Muscle layer of duodenum (tissue), 2 donors: ENCODE measurements around the gene CKAP5.

Experiments used
- H3K27ac ChIP-seq: one replicate; pipeline ENCODE4 v1.7.0; 2013; ENCODE audit warnings: mild to moderate bottlenecking, low read length
- H3K27me3 ChIP-seq: one replicate; pipeline ENCODE4 v1.7.0; 2013; ENCODE audit warnings: low read depth, mild to moderate bottlenecking, control low read depth, low read length
- H3K36me3 ChIP-seq, 2 donors: one replicate each; pipeline ENCODE4 v1.7.0; 2013; ENCODE audit warnings: low read length in 2 of 2, control low read depth in 1 of 2, mild to moderate bottlenecking in 1 of 2; ENCODE audit not compliant: insufficient read depth in 2 of 2, control insufficient read depth in 1 of 2
- H3K4me1 ChIP-seq, 2 donors: one replicate each; pipeline ENCODE4 v1.7.0; 2013; ENCODE audit warnings: low read length in 2 of 2, mild to moderate bottlenecking in 2 of 2, control low read depth in 1 of 2, moderate library complexity in 1 of 2; ENCODE audit not compliant: insufficient read depth in 2 of 2, control insufficient read depth in 1 of 2
- H3K4me3 ChIP-seq, 2 donors: one replicate each; pipeline ENCODE4 v1.7.0; 2013; ENCODE audit warnings: low read length in 2 of 2, low read depth in 1 of 2, mild to moderate bottlenecking in 1 of 2
- H3K9me3 ChIP-seq, 2 donors: one replicate each; pipeline ENCODE4 v1.7.0; 2013; ENCODE audit warnings: low read length in 2 of 2, control low read depth in 1 of 2, mild to moderate bottlenecking in 1 of 2; ENCODE audit not compliant: control insufficient read depth in 1 of 2
- donor health status: healthy.

The CKAP5 gene

DNA sequence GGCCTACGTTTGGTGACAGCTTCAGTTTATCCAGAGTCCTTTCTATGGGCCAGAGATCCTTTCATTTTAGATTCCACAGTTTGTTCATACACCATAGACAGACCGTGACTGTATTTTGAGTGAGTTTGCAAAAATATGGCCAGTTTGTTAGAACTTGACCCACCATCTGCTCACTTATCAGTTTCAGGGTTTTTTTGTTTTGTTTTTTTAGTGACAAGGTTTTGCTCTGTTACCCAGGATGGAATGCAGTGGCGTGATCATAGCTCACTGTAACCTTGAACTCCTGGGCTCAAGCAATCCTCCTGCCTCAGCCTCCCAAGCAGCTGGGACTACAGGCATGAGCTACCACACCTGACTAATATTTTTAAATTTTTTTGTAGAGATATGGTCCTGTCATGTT, 9.1 kb upstream of the CKAP5 start:
- H3K9me3 ChIP-seq: no peaks in the 10 kb centered on the region

DNA sequence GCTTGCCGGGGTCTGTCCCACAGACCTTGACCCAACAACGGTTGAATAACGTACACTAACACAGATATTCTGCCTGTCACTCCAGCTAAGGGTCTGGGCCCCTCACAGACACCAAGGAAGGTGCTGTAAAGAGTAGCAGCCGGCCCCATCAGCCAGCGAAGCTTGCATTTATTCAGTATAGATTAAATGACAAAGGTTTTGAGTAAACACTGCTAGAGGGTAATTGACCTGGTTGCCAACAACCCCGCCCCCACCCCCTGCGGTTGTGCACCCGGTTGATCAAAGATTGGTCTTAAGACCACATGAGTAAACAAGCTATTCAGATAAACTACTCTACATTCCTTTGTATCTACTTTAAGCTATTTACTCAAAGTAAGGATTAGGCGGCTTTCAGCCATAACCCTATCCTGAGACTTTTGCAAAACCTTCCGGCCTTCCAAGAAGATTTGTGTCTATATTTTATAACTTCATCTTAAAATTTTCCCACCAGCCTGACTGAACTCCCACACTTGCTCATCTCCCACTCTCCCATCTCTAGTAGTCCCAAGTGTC, 4.8 kb upstream of the CKAP5 start:
- Histone ChIP-seq H3K4me1 (no peaks in the 10 kb centered on the region), H3K9me3 (no peaks in the 10 kb centered on the region), H3K27me3 (no peaks in the 10 kb centered on the region), H3K36me3 (no peaks in the 10 kb centered on the region), H3K4me3 (no peak overlapping the region), H3K27ac (no peak overlapping the region)

More for the DNA sequence above, 9.1 kb upstream of the CKAP5 start:
- Histone ChIP-seq H3K27ac (no peak overlapping the region), H3K36me3 (no peaks in the 10 kb centered on the region), H3K4me3 (no peak overlapping the region), H3K27me3 (no peaks in the 10 kb centered on the region), H3K4me1 (peaks cover 0 to 17% of the 10 kb centered on the region in 2 donors)

DNA sequence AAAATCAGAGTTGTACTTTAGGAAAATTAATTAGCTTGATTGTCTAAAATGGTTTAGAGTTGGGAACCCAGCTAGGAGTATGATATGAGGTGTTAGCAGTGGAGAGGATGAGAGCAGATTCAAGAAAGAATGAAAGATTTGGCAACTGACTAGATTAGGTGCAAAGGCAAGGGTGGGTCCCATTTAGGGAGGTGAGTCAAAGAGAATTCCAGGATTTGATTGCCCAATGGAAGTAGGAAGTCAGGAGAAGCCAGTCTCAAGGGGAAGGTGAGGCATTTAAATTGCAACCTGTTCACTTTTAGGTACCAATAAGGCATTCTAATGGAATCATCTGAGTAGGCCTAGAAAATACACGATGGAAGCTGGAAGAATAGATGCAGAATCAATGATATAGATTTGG, 3.6 kb upstream of the CKAP5 start:
- Histone ChIP-seq H3K27me3 (no peaks in the 10 kb centered on the region), H3K36me3 (no peaks in the 10 kb centered on the region), H3K27ac (no peak overlapping the region), H3K4me3 (no peak overlapping the region), H3K9me3 (no peaks in the 10 kb centered on the region), H3K4me1 (peaks cover 5 to 7% of the 10 kb centered on the region in 2 donors)

DNA sequence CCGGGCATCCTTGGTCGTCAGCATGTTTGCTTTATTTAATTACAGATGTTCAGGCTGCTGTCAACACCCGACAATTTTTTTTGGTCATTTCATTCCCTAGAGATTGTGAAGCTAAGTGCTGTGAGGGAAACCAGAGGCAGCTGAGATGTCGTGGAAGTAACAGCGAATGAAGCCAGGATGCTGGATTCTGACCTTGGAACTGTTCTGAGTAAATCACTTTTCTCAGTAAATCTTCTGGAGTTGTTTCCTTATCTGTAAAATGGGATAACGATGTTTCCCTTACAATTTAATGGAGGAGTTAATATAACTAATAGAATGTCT, 390 bp upstream of the CKAP5 start:
- Histone ChIP-seq H3K4me3 (peak overlapping the region; percentile 84 to 93), H3K9me3 (no peaks in the 10 kb centered on the region), H3K27me3 (no peaks in the 10 kb centered on the region), H3K4me1 (peaks cover 5 to 14% of the 10 kb centered on the region in 2 donors), H3K36me3 (no peaks in the 10 kb centered on the region), H3K27ac (no peak overlapping the region)

DNA sequence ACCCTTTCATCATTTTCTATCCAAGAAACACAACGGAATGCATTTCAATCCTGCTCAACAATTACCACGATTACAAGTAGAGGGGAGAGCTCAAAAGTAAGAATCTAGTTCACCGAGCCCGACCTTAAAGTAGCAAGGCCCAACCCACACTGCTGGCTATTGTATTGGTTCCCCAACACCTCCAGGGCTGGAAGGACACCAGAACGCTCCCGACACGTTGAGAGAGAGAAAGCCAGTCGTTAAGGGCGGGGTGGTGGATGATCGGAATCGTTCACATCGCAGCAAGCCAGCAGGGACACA, 690 bp downstream of the CKAP5 start:
- Histone ChIP-seq H3K27me3 (no peaks in the 10 kb centered on the region), H3K4me3 (peak overlapping the region; percentile 84 to 93), H3K9me3 (no peaks in the 10 kb centered on the region), H3K4me1 (peaks cover 5 to 14% of the 10 kb centered on the region in 2 donors), H3K27ac (peak overlapping the region; percentile 67), H3K36me3 (no peaks in the 10 kb centered on the region)

DNA sequence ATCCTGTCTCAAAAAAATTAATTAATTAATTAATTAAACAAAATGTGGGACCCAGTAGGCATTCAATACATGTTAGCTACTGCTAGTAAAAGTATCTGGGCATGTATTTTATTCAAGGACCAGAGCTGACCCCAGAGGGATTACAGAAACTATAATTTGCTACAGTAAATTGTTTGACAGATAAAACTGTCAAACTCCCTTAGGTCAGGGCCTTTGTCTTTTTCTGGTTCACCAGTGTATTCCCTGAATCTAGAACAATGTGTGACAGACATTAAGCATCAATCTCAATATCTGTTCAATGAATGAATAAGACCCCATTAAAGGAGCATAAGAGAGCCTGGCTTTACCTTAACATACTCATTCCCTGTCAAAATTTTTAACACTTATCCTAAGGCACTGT, 6.0 kb downstream of the CKAP5 start:
- Histone ChIP-seq H3K4me3 (no peak overlapping the region), H3K27ac (no peak overlapping the region), H3K4me1 (peaks cover 4 to 11% of the 10 kb centered on the region in 2 donors), H3K36me3 (no peaks in the 10 kb centered on the region), H3K9me3 (no peaks in the 10 kb centered on the region), H3K27me3 (no peaks in the 10 kb centered on the region)

DNA sequence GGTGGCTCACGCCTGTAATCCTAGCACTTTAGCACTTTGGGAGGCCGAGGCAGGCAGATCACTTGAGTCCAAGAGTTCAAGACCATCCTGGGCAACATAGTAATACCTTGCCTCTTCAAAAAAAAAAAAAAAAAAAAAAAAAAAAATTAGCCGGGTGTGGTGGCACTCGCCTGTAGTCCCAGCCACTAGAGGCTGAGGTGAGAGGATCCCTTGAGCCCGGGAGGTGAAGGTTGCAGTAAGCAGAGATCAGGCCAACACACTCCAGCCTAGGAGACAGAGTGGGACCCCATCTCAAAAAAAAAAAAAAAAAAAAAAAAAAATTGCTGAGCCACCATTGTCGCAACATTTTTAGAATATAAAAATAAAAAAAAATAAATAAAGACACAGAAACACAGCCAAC, 7.6 kb downstream of the CKAP5 start:
- H3K27me3 ChIP-seq: no peaks in the 10 kb centered on the region
- no peaks in the 10 kb centered on the region for H3K4me1 ChIP-seq
- no peak overlapping the region for H3K4me3 ChIP-seq
- H3K27ac ChIP-seq: no peak overlapping the region
- H3K36me3 ChIP-seq: no peaks in the 10 kb centered on the region
- no peaks in the 10 kb centered on the region for H3K9me3 ChIP-seq

DNA sequence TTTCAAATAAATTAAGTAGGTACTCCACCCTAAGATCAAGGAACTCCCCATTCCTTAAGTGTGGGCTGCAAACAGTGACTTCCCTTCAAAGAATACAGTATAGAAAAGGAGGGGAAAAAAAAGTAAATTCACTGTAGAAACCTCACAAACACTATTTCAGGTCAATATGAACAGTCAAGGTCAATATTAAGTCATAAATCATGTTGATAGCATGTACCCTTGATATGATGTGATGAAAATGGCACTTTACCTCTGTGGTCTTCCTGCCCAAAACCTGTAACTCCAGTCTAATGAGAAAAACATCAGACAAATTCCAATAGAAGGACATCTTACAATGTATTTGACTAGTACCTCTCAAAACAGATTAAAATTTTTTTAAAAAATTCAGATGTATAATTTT, 8.2 kb downstream of the CKAP5 start:
- Histone ChIP-seq H3K27ac (no peak overlapping the region), H3K4me3 (no peak overlapping the region), H3K27me3 (no peaks in the 10 kb centered on the region), H3K4me1 (no peaks in the 10 kb centered on the region), H3K9me3 (no peaks in the 10 kb centered on the region), H3K36me3 (no peaks in the 10 kb centered on the region)

DNA sequence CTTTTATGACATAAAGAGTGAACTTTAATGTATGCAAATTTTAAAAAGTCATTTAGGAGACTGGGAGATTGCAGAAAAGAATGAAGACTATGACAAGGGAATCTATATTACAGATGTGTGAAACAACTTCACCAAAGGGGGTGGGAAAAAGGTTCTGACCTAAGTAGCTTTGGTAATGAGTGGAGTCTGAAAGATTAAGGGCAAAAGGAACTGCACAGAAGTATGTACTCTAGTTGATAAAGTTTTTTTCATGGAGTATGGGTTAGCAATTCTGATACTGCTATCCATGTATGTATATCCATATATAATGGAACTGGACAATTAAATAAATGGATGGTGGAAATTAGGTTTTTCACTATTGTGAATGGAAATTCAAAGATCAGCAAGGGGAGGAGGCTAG, 9.2 kb downstream of the CKAP5 start:
- no peaks in the 10 kb centered on the region for H3K27me3 ChIP-seq
- no peaks in the 10 kb centered on the region for H3K36me3 ChIP-seq
- H3K4me1 ChIP-seq: no peaks in the 10 kb centered on the region
- no peak overlapping the region for H3K4me3 ChIP-seq
- H3K27ac ChIP-seq: no peak overlapping the region
- H3K9me3 ChIP-seq: no peaks in the 10 kb centered on the region

DNA sequence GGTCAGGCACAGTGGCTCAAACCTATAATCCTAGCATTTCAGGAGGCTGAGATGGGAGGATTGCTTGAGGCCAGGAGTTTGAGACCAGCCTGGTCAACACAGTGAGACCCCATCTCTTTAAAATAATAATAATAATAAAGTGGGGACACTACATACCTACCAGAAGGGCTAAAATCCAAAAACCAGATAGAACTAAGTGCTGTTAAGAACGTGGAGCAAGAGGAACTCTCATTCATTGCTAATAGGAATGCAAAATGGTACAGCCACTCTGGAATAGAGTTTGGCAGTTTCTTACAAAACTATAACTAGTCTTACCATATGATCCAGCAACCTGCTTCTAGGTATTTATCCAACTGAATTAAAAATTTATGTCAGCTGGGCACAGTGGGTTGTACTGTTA, 9.6 kb downstream of the CKAP5 start:
- Histone ChIP-seq H3K9me3 (no peaks in the 10 kb centered on the region), H3K27ac (no peak overlapping the region), H3K4me1 (no peaks in the 10 kb centered on the region), H3K27me3 (no peaks in the 10 kb centered on the region), H3K36me3 (no peaks in the 10 kb centered on the region), H3K4me3 (no peak overlapping the region)

DNA sequence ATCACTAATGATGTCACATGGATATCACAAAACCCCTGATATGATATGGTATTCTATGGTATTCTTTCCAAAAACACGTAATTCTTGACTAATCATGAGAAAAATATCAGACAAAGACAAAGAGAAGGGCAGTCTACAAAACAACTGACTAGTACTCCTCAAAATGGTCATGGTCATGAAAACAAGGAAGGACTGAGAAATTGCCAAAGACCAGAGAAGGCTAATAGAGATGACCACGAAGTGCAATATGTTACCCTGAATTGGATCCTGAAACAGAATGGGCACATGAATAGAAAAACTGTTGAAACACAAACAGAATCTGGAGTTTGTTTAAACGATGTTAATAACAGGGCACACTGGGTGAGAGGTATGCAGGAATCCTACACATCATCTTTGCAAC, 10.2 kb downstream of the CKAP5 start:
- Histone ChIP-seq H3K36me3 (no peaks in the 10 kb centered on the region), H3K4me1 (no peaks in the 10 kb centered on the region), H3K27ac (no peak overlapping the region), H3K4me3 (no peak overlapping the region), H3K27me3 (no peaks in the 10 kb centered on the region), H3K9me3 (no peaks in the 10 kb centered on the region)

DNA sequence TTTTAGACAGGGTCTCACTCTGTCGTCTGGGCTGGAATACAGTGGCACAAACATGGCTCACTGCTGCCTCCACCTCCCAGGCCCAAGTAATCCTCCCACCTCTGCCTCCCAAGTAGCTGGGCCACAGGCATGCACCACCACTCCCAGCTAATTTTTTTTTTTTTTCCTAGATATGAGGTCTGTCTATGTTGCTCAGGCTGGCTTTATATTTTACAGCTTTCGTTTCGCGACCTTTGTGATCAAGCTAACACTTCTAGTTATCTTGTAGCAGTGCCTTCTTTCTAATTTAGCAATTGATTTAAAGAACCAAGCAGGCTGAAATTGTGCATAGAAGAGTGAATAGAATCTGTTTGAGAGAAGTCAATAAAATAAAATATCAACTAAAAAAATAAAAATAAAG, 11.3 kb downstream of the CKAP5 start:
- H3K27ac ChIP-seq: no peak overlapping the region
- no peaks in the 10 kb centered on the region for H3K9me3 ChIP-seq
- H3K4me3 ChIP-seq: no peak overlapping the region
- H3K4me1 ChIP-seq: no peaks in the 10 kb centered on the region
- H3K36me3 ChIP-seq: no peaks in the 10 kb centered on the region
- no peaks in the 10 kb centered on the region for H3K27me3 ChIP-seq
